HUES64 (cell line): ENCODE data around the gene CITED4. TPM values are rescaled to one million over a fixed set of nuclear protein-coding genes. Genes with fewer than 3 reads are reported as not detected.

Experiments used
- H3K27ac ChIP-seq: 2 replicates; pipeline ENCODE4 v1.7.0; 2013; ENCODE audit warnings: low read depth, low read length, inconsistent platforms
- H3K27me3 ChIP-seq: 2 replicates; pipeline ENCODE4 v1.6.1; 2013; ENCODE audit warnings: mild to moderate bottlenecking, low read length; ENCODE audit not compliant: insufficient read depth
- H3K36me3 ChIP-seq: 2 replicates; pipeline ENCODE4 v1.6.1; 2013; ENCODE audit warnings: mild to moderate bottlenecking, low read length; ENCODE audit not compliant: insufficient read depth
- H3K4me1 ChIP-seq: 2 replicates; pipeline ENCODE4 v1.6.1; 2013; ENCODE audit warnings: mild to moderate bottlenecking, low read length, moderate library complexity; ENCODE audit not compliant: insufficient read depth
- H3K4me3 ChIP-seq: 2 replicates; pipeline ENCODE4 v1.5.1; 2013; ENCODE audit warnings: mild to moderate bottlenecking, low read length, moderate library complexity
- H3K9ac ChIP-seq: 2 replicates; pipeline ENCODE4 v1.6.1; 2013; ENCODE audit warnings: mild to moderate bottlenecking, low read depth, low read length
- H3K9me3 ChIP-seq: 2 replicates; pipeline ENCODE4 v1.6.1; 2013; ENCODE audit warnings: low read depth, low read length; ENCODE audit not compliant: insufficient read depth
- WGBS: fragments of 150-250, 120-280 bp; methylation state at CpG from one replicate; pipeline ENCODE4 v1.1.7; 2013; ENCODE audit warnings: missing lambda C conversion rate; 5-methylcytosine and 5-hydroxymethylcytosine counted together
- polyA plus RNA-seq, 2 experiments: library from polyadenylated mRNA; stranded (reverse); fragments of 50-300 nt; gene quantifications; one replicate each; pipeline ENCODE4 v1.2.3, GENCODE V29; 2013

The CITED4 gene
- polyA plus RNA-seq (2013, experiment 1 of 2): 6.2 TPM
- polyA plus RNA-seq (2013, experiment 2 of 2): 9.4 TPM

GRCh38 chr1:40862008-40862863, at the start of gene CITED4:
Gene CITED4, minus strand, starts transcription at chr1:40862363. Its CDS starts 236 bp downstream, at chr1:40862127.
- Histone ChIP-seq H3K27me3 (peaks cover 32% of the 10 kb centered on the region), H3K9me3 (no peaks in the 10 kb centered on the region), H3K9ac (peak within 1 kb of the TSS; percentile 72), H3K27ac (peak within 1 kb of the TSS; percentile 52; the same call in 1 of the 2 replicates), H3K4me1 (peaks cover 10% of the 10 kb centered on the region; the same call in 1 of the 2 replicates), H3K4me3 (peak within 1 kb of the TSS; percentile 70), H3K36me3 (no peaks in the 10 kb centered on the region)
- WGBS: 4% methylated on average over 75 of the region's 75 CpGs

- no peaks in the 10 kb centered on the region for H3K9me3 ChIP-seq
- no peak overlapping the region for H3K27ac ChIP-seq
- no peak overlapping the region for H3K9ac ChIP-seq
- 100% methylated on average over 2 of the region's 3 CpGs for WGBS
- no peaks in the 10 kb centered on the region for H3K27me3 ChIP-seq
- H3K4me1 ChIP-seq: no peaks in the 10 kb centered on the region
- H3K36me3 ChIP-seq: no peaks in the 10 kb centered on the region
- H3K4me3 ChIP-seq: no peak overlapping the region
Observed at GRCh38 chr1:40911105-40911504, 48.9 kb upstream of the CITED4 start.

- Histone ChIP-seq H3K27me3 (no peaks in the 10 kb centered on the region), H3K9ac (no peak overlapping the region), H3K36me3 (no peaks in the 10 kb centered on the region), H3K4me1 (no peaks in the 10 kb centered on the region), H3K4me3 (no peak overlapping the region), H3K27ac (no peak overlapping the region), H3K9me3 (no peaks in the 10 kb centered on the region)
- 93% methylated on average over 9 of the region's 9 CpGs for WGBS
Observed at GRCh38 chr1:40909281-40909680, 47.1 kb upstream of the CITED4 start.

- WGBS: 93% methylated on average over 4 of the region's 6 CpGs
- Histone ChIP-seq H3K4me1 (no peaks in the 10 kb centered on the region), H3K9ac (no peak overlapping the region), H3K4me3 (no peak overlapping the region), H3K27me3 (no peaks in the 10 kb centered on the region), H3K36me3 (no peaks in the 10 kb centered on the region), H3K27ac (no peak overlapping the region), H3K9me3 (no peaks in the 10 kb centered on the region)
Observed at GRCh38 chr1:40908350-40908749, 46.2 kb upstream of the CITED4 start.

GRCh38 chr1:40907899-40908298, 45.7 kb upstream of the CITED4 start:
- 89% methylated on average over 4 of the region's 4 CpGs for WGBS
- no peak overlapping the region for H3K4me3 ChIP-seq
- no peaks in the 10 kb centered on the region for H3K36me3 ChIP-seq
- no peak overlapping the region for H3K27ac ChIP-seq
- H3K9me3 ChIP-seq: no peaks in the 10 kb centered on the region
- H3K9ac ChIP-seq: no peak overlapping the region
- no peaks in the 10 kb centered on the region for H3K4me1 ChIP-seq
- H3K27me3 ChIP-seq: no peaks in the 10 kb centered on the region

- Histone ChIP-seq H3K9ac (no peak overlapping the region), H3K4me3 (no peak overlapping the region), H3K36me3 (no peaks in the 10 kb centered on the region), H3K27ac (no peak overlapping the region), H3K9me3 (no peaks in the 10 kb centered on the region), H3K27me3 (no peaks in the 10 kb centered on the region), H3K4me1 (no peaks in the 10 kb centered on the region)
- 88% methylated on average over 3 of the region's 3 CpGs for WGBS
Observed at GRCh38 chr1:40906781-40907400, 44.7 kb upstream of the CITED4 start.

- Histone ChIP-seq H3K36me3 (no peaks in the 10 kb centered on the region), H3K27ac (no peak overlapping the region), H3K4me1 (no peaks in the 10 kb centered on the region), H3K9me3 (no peaks in the 10 kb centered on the region), H3K9ac (no peak overlapping the region), H3K4me3 (no peak overlapping the region), H3K27me3 (no peaks in the 10 kb centered on the region)
- WGBS: 98% methylated on average over 3 of the region's 4 CpGs
Observed at GRCh38 chr1:40905061-40905460, 42.9 kb upstream of the CITED4 start.

GRCh38 chr1:40903106-40903505, 40.9 kb upstream of the CITED4 start:
- no peaks in the 10 kb centered on the region for H3K36me3 ChIP-seq
- WGBS: 92% methylated on average over 1 of the region's 1 CpG
- no peak overlapping the region for H3K27ac ChIP-seq
- no peaks in the 10 kb centered on the region for H3K27me3 ChIP-seq
- no peaks in the 10 kb centered on the region for H3K4me1 ChIP-seq
- no peaks in the 10 kb centered on the region for H3K9me3 ChIP-seq
- H3K9ac ChIP-seq: no peak overlapping the region
- H3K4me3 ChIP-seq: no peak overlapping the region

- Histone ChIP-seq H3K4me3 (no peak overlapping the region), H3K27me3 (no peaks in the 10 kb centered on the region), H3K36me3 (no peaks in the 10 kb centered on the region), H3K27ac (no peak overlapping the region), H3K4me1 (no peaks in the 10 kb centered on the region), H3K9me3 (no peaks in the 10 kb centered on the region), H3K9ac (no peak overlapping the region)
- 86% methylated on average over 18 of the region's 18 CpGs for WGBS
Observed at GRCh38 chr1:40901886-40902852, 40.0 kb upstream of the CITED4 start.

- H3K4me3 ChIP-seq: no peak overlapping the region
- H3K9me3 ChIP-seq: peaks cover 12% of the 10 kb centered on the region
- no peaks in the 10 kb centered on the region for H3K27me3 ChIP-seq
- no peaks in the 10 kb centered on the region for H3K4me1 ChIP-seq
- H3K36me3 ChIP-seq: no peaks in the 10 kb centered on the region
- H3K27ac ChIP-seq: no peak overlapping the region
- WGBS: 92% methylated on average over 2 of the region's 2 CpGs
- no peak overlapping the region for H3K9ac ChIP-seq
Observed at GRCh38 chr1:40899230-40899870, 37.2 kb upstream of the CITED4 start.
